ENCODE results near the gene FAAH. TPM values are rescaled to one million over a fixed set of nuclear protein-coding genes. Genes with fewer than 3 reads are reported as not detected.

FAAH gene
- total RNA-seq, 1 experiment from 2014 or later: 2.0 TPM

GRCh38 chr1:46415514-46415913 is 21.4 kb downstream of the FAAH start:
- BruUV-seq (replicated peaks): no TSS peak
- Histone ChIP-seq H3F3A (ENCODE audit: low read length, unreplicated experiment) (no peaks in the 10 kb centered on the region), H3K9me3 (ENCODE audit: low read length) (no peaks in the 10 kb centered on the region), H3K36me3 (ENCODE audit: low read depth, low read length) (no peaks in the 10 kb centered on the region), H3K79me2 (ENCODE audit: low read length) (no peaks in the 10 kb centered on the region), H3K4me1 (ENCODE audit: insufficient read depth, low read length) (no peaks in the 10 kb centered on the region), H3K4me3 (ENCODE audit: low read length) (no peak overlapping the region), H3K27ac (ENCODE audit: low read length) (no peak overlapping the region), H2AFZ (ENCODE audit: low read length) (no peak overlapping the region), H3K9me2 (replicated peaks; ENCODE audit: low read length) (no peaks in the 10 kb centered on the region), H3K27me3 (ENCODE audit: low read length) (no peaks in the 10 kb centered on the region), H4K20me1 (ENCODE audit: low read length) (no peaks in the 10 kb centered on the region), H3K4me2 (ENCODE audit: low read length) (no peak overlapping the region), H3K9ac (ENCODE audit: low read length) (no peak overlapping the region)
- ATAC-seq: no peak
- intact Hi-C loops (cut with micrococcal nuclease): no loop called here
- DNase-seq: no peak
- POLR2A ChIA-PET (ENCODE audit: unreplicated experiment): no interaction called here
- CTCF ChIA-PET: no interaction called here
- TF ChIP-seq EZH2 (IDR thresholded peaks at IDR 0.05; ENCODE audit: low read length, unreplicated experiment) (no peak), EZH2phosphoT487 (IDR thresholded peaks at IDR 0.05; ENCODE audit: borderline replicate concordance, low read length) (no peak), CTCF (conservative IDR thresholded peaks at IDR 0.05; ENCODE audit: low read depth, low read length) (no peak)

GRCh38 chr1:46418976-46419375 is 24.9 kb downstream of the FAAH start:
- POLR2A ChIA-PET (ENCODE audit: unreplicated experiment): no interaction called here
- Histone ChIP-seq H3K36me3 (ENCODE audit: low read depth, low read length) (no peaks in the 10 kb centered on the region), H3K9me2 (replicated peaks; ENCODE audit: low read length) (no peaks in the 10 kb centered on the region), H3K4me2 (ENCODE audit: low read length) (no peak overlapping the region), H3K9me3 (ENCODE audit: low read length) (no peaks in the 10 kb centered on the region), H3K79me2 (ENCODE audit: low read length) (no peaks in the 10 kb centered on the region), H3K27me3 (ENCODE audit: low read length) (no peaks in the 10 kb centered on the region), H4K20me1 (ENCODE audit: low read length) (no peaks in the 10 kb centered on the region), H3K4me1 (ENCODE audit: insufficient read depth, low read length) (no peaks in the 10 kb centered on the region), H3K9ac (ENCODE audit: low read length) (no peak overlapping the region), H2AFZ (ENCODE audit: low read length) (no peak overlapping the region), H3F3A (ENCODE audit: low read length, unreplicated experiment) (no peaks in the 10 kb centered on the region), H3K4me3 (ENCODE audit: low read length) (no peak overlapping the region), H3K27ac (ENCODE audit: low read length) (no peak overlapping the region)
- ATAC-seq: no peak
- intact Hi-C loops (cut with micrococcal nuclease): no loop called here
- DNase-seq: no peak
- TF ChIP-seq EZH2phosphoT487 (IDR thresholded peaks at IDR 0.05; ENCODE audit: borderline replicate concordance, low read length) (no peak), CTCF (conservative IDR thresholded peaks at IDR 0.05; ENCODE audit: low read depth, low read length) (no peak), EZH2 (IDR thresholded peaks at IDR 0.05; ENCODE audit: low read length, unreplicated experiment) (no peak)
- BruUV-seq (replicated peaks): no TSS peak
- CTCF ChIA-PET: no interaction called here

GRCh38 chr1:46420533-46420915 is 26.4 kb downstream of the FAAH start:
- Histone ChIP-seq H3K27ac (ENCODE audit: low read length) (no peak overlapping the region), H3K9ac (ENCODE audit: low read length) (no peak overlapping the region), H3K4me3 (ENCODE audit: low read length) (no peak overlapping the region), H3K4me2 (ENCODE audit: low read length) (no peak overlapping the region), H3K79me2 (ENCODE audit: low read length) (no peaks in the 10 kb centered on the region), H3K27me3 (ENCODE audit: low read length) (no peaks in the 10 kb centered on the region), H3F3A (ENCODE audit: low read length, unreplicated experiment) (no peaks in the 10 kb centered on the region), H3K9me2 (replicated peaks; ENCODE audit: low read length) (no peaks in the 10 kb centered on the region), H3K9me3 (ENCODE audit: low read length) (no peaks in the 10 kb centered on the region), H3K4me1 (ENCODE audit: insufficient read depth, low read length) (no peaks in the 10 kb centered on the region), H3K36me3 (ENCODE audit: low read depth, low read length) (no peaks in the 10 kb centered on the region), H4K20me1 (ENCODE audit: low read length) (no peaks in the 10 kb centered on the region), H2AFZ (ENCODE audit: low read length) (no peak overlapping the region)
- CTCF ChIA-PET: no interaction called here
- no peak for TF ChIP-seq EZH2 (IDR thresholded peaks at IDR 0.05; ENCODE audit: low read length, unreplicated experiment)
- no peak for TF ChIP-seq EZH2phosphoT487 (IDR thresholded peaks at IDR 0.05; ENCODE audit: borderline replicate concordance, low read length)
- no peak for TF ChIP-seq CTCF (conservative IDR thresholded peaks at IDR 0.05; ENCODE audit: low read depth, low read length)
- POLR2A ChIA-PET (ENCODE audit: unreplicated experiment): no interaction called here
- DNase-seq (no peak), ATAC-seq (no peak)
- no TSS peak for BruUV-seq (replicated peaks)
- intact Hi-C loops (cut with micrococcal nuclease): no loop called here
